Measurements from ENCODE around the gene SEPTIN3. TPM values are rescaled to one million over a fixed set of nuclear protein-coding genes. Genes with fewer than 3 reads are reported as not detected.

The SEPTIN3 gene
- total and polyA plus RNA-seq, 10 of the 15 experiments (the other 5 are each of a cell fraction or from before 2014, with no cell fraction given): 0.05 to 3.1 (median 0.87) TPM

DNA sequence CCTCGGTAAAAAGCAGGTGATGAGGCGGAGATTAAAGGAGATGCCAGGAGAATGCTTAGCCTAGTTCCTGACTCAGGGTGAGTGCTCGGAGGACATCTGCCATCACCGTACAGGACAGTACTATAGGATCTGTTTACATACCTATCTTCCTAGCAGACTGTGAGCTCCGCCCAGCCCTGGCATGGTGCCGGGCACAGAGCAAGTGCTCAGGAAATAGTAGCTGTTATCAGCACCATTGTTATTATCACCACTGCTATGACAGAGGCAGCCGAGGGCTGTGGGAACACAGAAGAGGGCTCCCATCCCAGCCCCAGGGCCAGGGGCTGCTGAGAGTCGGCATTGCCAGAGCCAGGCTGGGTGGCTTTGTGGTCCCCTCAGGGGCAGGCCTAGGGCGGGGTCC, 642 bp upstream of the SEPTIN3 start:
- Histone ChIP-seq H3K4me3 (no peak overlapping the region), H3K27ac (ENCODE audit: control insufficient read depth, insufficient read depth) (no peak overlapping the region), H4K20me1 (ENCODE audit: control insufficient read depth, insufficient read depth) (no peaks in the 10 kb centered on the region), H3K79me2 (ENCODE audit: control insufficient read depth, insufficient read depth, low read length) (no peaks in the 10 kb centered on the region), H2AFZ (ENCODE audit: control insufficient read depth, low read depth, low read length) (no peak overlapping the region), H3K36me3 (ENCODE audit: control insufficient read depth in 2 of 2, insufficient read depth in 2 of 2, low read length in 1 of 2) (no peaks in the 10 kb centered on the region), H3K4me2 (ENCODE audit: control insufficient read depth, insufficient read depth) (no peak overlapping the region), H3K27me3 (replicated peaks in 1 of 2; ENCODE audit: control insufficient read depth in 2 of 2, insufficient read depth in 2 of 2, low read length in 1 of 2) (no peaks in the 10 kb centered on the region), H3K9me3 (replicated peaks; ENCODE audit: control insufficient read depth, insufficient read depth, low read length) (no peaks in the 10 kb centered on the region), H3K9ac (ENCODE audit: control insufficient read depth, insufficient read depth, low read length) (no peak overlapping the region), H3K4me1 (ENCODE audit: control insufficient read depth, insufficient read depth, low read length) (no peaks in the 10 kb centered on the region)
- 55% methylated on average over 9 of the region's 9 CpGs for WGBS (ENCODE audit: insufficient coverage, insufficient replicate concordance, low lambda C conversion rate, missing lambda C conversion rate)
- no peak for DNase-seq (ENCODE audit: low read depth, low spot score)
- no peak for ATAC-seq
- ChIA-PET POLR2A (interaction anchor here (0.5 to 1.1 kb wide), 3 partner anchors 121 to 451 kb away, joined by 3 to 10 read pairs (median 7); no protein-coding TSS in a partner anchor), RAD21 (ENCODE audit: unreplicated experiment) (interaction anchor here (0.9 to 3.6 kb wide), 4 partner anchors 63 to 472 kb away, joined by 3 to 24 read pairs (median 6); partner anchors contain the start of gene NDUFA6), CTCF (interaction anchor here (0.6 to 6.3 kb wide), 10 partner anchors 62 to 505 kb away, joined by 3 to 57 read pairs (median 6); partner anchors contain the start of gene NDUFA6), SMC1A (ENCODE audit: uncharacterized antibody, unreplicated experiment) (interaction anchor here (0.9 to 5.1 kb wide), 4 partner anchors 108 to 468 kb away, joined by 3 to 33 read pairs (median 10); partner anchors contain the start of gene NDUFA6)
- TF ChIP-seq EGR1 (IDR thresholded peaks at IDR 0.05; ENCODE audit: borderline replicate concordance in 1 of 2, low read depth in 2 of 2, low read length in 2 of 2) (no peak), ATF7 (IDR thresholded peaks at IDR 0.05; ENCODE audit: low read depth) (no peak), TBL1XR1 (IDR thresholded peaks at IDR 0.05; ENCODE audit: low read depth, low read length) (no peak), YY1 (IDR thresholded peaks at IDR 0.05; ENCODE audit: low read depth, low read length) (no peak), CBX5 (IDR thresholded peaks at IDR 0.05; ENCODE audit: low read depth) (no peak)
- TF ChIP-seq, protein P1, sequence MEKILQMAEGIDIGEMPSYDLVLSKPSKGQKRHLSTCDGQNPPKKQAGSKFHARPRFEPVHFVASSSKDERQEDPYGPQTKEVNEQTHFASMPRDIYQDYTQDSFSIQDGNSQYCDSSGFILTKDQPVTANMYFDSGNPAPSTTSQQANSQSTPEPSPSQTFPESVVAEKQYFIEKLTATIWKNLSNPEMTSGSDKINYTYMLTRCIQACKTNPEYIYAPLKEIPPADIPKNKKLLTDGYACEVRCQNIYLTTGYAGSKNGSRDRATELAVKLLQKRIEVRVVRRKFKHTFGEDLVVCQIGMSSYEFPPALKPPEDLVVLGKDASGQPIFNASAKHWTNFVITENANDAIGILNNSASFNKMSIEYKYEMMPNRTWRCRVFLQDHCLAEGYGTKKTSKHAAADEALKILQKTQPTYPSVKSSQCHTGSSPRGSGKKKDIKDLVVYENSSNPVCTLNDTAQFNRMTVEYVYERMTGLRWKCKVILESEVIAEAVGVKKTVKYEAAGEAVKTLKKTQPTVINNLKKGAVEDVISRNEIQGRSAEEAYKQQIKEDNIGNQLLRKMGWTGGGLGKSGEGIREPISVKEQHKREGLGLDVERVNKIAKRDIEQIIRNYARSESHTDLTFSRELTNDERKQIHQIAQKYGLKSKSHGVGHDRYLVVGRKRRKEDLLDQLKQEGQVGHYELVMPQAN (conservative IDR thresholded peaks at IDR 0.05): no peak
- intact Hi-C loops (cut with micrococcal nuclease; ENCODE audit: unreplicated experiment): loop anchor here (5.0 to 10.0 kb wide), 4 partner anchors 104 to 584 kb away; partner anchors contain the start of genes NAGA, PHETA2 and SERHL2
- BruUV-seq (replicated peaks): no TSS peak
- in situ Hi-C loops (cut with MboI): loop anchor here (5.0 kb wide), 1 partner anchor 469 kb away; no protein-coding TSS in a partner anchor
- no peak for FAIRE-seq

Data from GM12878 (cell line).